Measurements from ENCODE around the gene ITGB6.

- TF ChIP-seq CTCF (IDR thresholded peaks at IDR 0.05; ENCODE audit: borderline replicate concordance, extremely low read depth, low read length, poor library complexity, severe bottlenecking) (no peak), EZH2 (IDR thresholded peaks at IDR 0.05; ENCODE audit: borderline replicate concordance, low read depth, low read length, severe bottlenecking) (no peak)
These were observed 74.2 kb downstream of the ITGB6 start for GRCh38 chr2:160125828-160126227.
